T47D (cell line): Measurements from ENCODE around the gene F10.
A peak's percentile ranks its signal among the peaks of the same experiment; 100 is the strongest.

Source experiments
- DNase-seq, 2 experiments: peaks; one replicate each; pipeline versions ENCODE4 v3.0.0 to v3.0.0-alpha.2; 2011 to 2012; ENCODE audit warnings: low read depth in 1 of 2, low spot score in 1 of 2
- JUND ChIP-seq: IDR thresholded peaks from 2 replicates; pipeline ENCODE4 v1.6.1; 2012; ENCODE audit warnings: low read depth
- in situ Hi-C: cut with HindIII; loops from 2 replicates; pipeline ENCODE4 v1.10.0; 2016; ENCODE audit warnings: low sequenced_read_pairs, low pct_unique_long_range_greater_than_20kb

F10 gene

GRCh38 chr13:113147206-113147605 is 24.6 kb downstream of the F10 start:
- TF ChIP-seq JUND = no peak
- in situ Hi-C loops = no loop called here
- DNase-seq = no peak

GRCh38 chr13:113148407-113148806 is 25.8 kb downstream of the F10 start:
- in situ Hi-C loops = no loop called here
- DNase-seq = no peak
- no peak for TF ChIP-seq JUND

- TF ChIP-seq JUND = no peak
- in situ Hi-C loops = no loop called here
- DNase-seq = no peak
Observed at GRCh38 chr13:113148940-113149503, 26.4 kb downstream of the F10 start.

GRCh38 chr13:113149711-113150549 is 27.3 kb downstream of the F10 start:
- DNase-seq = no peak
- TF ChIP-seq JUND = no peak
- in situ Hi-C loops = no loop called here

- TF ChIP-seq JUND = no peak
- no peak for DNase-seq
- in situ Hi-C loops = no loop called here
Observed at GRCh38 chr13:113150550-113151365, 28.2 kb downstream of the F10 start.

- in situ Hi-C loops = no loop called here
- TF ChIP-seq JUND = no peak
- DNase-seq = no peak
Observed at GRCh38 chr13:113151745-113152690, 29.4 kb downstream of the F10 start.

- in situ Hi-C loops = no loop called here
- TF ChIP-seq JUND = no peak
- DNase-seq = no peak
Observed at GRCh38 chr13:113152691-113152983, 30.0 kb downstream of the F10 start.

GRCh38 chr13:113152984-113153809 is 30.6 kb downstream of the F10 start:
- DNase-seq = peak in 1 of 2 experiments; percentile 28
- TF ChIP-seq JUND = no peak
- in situ Hi-C loops = no loop called here

- peak; percentile 69 to 83 for DNase-seq
- TF ChIP-seq JUND = no peak
- in situ Hi-C loops = no loop called here
Observed at GRCh38 chr13:113153810-113154748, 31.5 kb downstream of the F10 start.

- no peak for TF ChIP-seq JUND
- in situ Hi-C loops = no loop called here
- DNase-seq = no peak
Observed at GRCh38 chr13:113155201-113155600, 32.6 kb downstream of the F10 start.
